ENCODE measurements around the gene TMEM242. TPM values are rescaled to one million over a fixed set of nuclear protein-coding genes. Genes with fewer than 3 reads are reported as not detected.

Gene TMEM242
- total RNA-seq, 4 donors from 2014 or later: 5.4 to 9.8 (median 6.0) TPM

DNA sequence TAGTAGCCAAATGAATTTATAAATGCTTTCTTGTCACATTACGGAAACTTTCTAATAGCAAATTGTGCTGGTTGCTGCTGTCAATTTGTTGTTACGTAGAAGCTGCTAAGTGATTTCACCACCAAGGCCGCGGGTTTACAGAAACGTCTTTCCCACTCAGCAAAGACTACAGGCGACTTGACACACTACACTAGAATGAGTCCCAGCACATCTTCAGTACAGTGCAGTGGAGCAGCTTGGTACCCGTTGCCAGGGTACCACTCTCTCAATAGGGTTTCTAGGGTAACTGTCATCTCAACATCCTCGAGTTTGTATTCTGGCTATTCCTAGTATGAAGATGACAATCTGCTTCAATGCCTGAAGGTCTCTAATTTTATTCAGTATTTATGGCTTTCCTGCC lies 35.0 kb upstream of the TMEM242 start:
- TF ChIP-seq, protein P1, sequence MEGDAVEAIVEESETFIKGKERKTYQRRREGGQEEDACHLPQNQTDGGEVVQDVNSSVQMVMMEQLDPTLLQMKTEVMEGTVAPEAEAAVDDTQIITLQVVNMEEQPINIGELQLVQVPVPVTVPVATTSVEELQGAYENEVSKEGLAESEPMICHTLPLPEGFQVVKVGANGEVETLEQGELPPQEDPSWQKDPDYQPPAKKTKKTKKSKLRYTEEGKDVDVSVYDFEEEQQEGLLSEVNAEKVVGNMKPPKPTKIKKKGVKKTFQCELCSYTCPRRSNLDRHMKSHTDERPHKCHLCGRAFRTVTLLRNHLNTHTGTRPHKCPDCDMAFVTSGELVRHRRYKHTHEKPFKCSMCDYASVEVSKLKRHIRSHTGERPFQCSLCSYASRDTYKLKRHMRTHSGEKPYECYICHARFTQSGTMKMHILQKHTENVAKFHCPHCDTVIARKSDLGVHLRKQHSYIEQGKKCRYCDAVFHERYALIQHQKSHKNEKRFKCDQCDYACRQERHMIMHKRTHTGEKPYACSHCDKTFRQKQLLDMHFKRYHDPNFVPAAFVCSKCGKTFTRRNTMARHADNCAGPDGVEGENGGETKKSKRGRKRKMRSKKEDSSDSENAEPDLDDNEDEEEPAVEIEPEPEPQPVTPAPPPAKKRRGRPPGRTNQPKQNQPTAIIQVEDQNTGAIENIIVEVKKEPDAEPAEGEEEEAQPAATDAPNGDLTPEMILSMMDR (IDR thresholded peaks at IDR 0.05; ENCODE audit: low read depth): no peak

DNA sequence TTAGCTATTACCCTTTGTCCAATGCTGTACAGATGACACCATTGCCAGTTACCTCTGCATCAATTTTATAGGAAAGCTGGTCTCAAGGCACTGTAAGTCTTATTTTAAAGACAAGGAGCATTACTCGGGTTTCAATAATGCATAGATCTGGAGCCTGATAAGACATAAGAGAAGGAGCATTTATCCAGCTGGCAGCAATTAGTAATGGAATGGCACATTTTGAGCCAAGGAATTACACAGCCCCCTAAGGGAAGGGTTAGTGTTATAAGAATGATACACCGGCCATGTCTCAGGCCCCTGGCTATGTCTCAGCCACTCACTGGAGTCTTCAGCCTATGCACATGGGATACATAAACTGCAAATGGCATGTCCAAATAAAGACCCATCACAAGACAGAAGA lies 23.1 kb upstream of the TMEM242 start:
- TF ChIP-seq, protein P1 (IDR thresholded peaks at IDR 0.05; ENCODE audit: low read depth): no peak

DNA sequence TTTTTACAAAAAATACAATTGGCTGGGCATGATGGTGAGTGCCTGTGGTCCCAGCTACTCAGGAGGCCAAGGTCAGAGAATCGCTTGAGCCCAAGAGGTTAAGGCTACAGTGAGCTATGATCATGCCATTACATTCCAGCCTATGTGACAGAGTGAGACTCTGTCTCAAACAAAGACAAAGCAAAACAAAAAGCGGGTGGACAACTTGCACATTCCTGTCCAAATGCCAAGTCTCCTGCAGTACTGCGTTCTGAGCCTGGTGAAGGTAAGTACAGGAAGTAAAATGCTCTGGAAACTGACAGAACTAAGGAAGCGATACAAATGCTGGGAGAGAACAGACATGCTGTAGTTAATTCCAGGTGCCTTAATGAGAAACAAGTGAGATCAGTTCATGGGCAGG lies 20.4 kb upstream of the TMEM242 start:
- TF ChIP-seq, protein P1 (IDR thresholded peaks at IDR 0.05; ENCODE audit: low read depth): no peak

- TF ChIP-seq, protein P1 (IDR thresholded peaks at IDR 0.05; ENCODE audit: low read depth): no peak
These were observed 16.1 kb upstream of the TMEM242 start for GRCh38 chr6:157339432-157339831.

DNA sequence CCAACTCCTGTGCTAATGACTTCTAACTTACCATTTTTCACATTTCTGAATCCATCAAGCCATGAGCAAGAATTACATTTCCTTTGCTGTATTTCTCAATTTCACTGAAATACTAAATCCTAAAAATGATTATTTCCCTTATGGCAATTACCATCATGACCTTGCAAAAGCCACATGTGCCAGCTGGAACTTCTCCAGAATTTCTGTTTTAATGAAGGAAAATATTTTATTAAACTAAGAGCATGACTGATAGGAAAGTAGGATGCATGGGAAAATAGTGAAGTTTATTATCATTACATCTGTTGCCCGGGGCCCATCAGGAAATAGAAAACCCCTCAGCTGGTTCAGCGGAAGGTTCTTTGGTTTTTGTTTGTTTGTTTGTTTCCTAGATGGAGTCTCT lies 14.4 kb upstream of the TMEM242 start:
- TF ChIP-seq, protein P1 (IDR thresholded peaks at IDR 0.05; ENCODE audit: low read depth): no peak

DNA sequence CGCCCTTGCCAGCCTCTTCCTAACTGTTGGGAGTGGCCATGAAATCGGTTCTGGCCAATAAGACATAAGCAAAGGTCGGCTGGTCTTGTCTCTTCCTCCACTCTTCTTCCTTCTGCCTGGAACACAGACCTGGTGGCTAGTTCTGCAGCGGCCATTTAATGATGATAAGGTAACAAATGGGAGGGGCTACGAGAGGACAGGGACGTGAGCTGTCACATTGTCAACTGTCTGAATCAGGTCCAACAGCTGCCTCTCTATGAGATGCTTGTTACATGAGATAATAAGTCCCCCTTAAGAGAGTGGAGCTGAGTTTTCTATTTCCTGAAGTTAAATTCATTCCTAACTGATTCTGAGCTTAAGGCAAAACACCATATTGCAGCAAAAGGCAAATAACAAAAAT lies 12.5 kb upstream of the TMEM242 start:
- TF ChIP-seq, protein P1 (IDR thresholded peaks at IDR 0.05; ENCODE audit: low read depth): no peak

DNA sequence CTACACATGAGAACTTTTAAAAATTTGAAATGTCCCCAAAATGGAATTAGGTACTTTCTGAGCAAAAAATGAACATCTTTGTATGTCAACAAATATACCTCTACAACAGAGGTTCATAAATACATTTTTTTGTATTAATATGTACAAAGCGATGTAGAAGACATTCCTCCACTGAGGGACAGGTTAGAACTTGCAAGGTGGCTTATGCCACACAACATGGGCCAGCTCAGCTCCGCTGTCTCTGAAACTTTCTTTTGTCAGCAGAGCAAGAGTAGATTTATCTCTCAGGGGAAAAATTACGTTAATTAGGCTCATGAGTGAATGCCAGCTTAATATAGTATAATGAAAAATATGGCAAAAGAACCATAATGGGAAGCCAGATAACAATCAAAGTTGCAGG lies 10.6 kb upstream of the TMEM242 start:
- TF ChIP-seq, protein P1 (IDR thresholded peaks at IDR 0.05; ENCODE audit: low read depth): no peak
